HCT116 (cell line): ENCODE data around the gene PHGDH. TPM values are rescaled to one million over a fixed set of nuclear protein-coding genes. Genes with fewer than 3 reads are reported as not detected.

Experiments used
- ATAC-seq: fragments of 200-7000 bp; cut with Tn5 transposase; 2 replicates; pipeline ENCODE4 v1.9.1; 2020; ENCODE audit warnings: mild to moderate bottlenecking, moderate library complexity
- BruUV-seq: library from RNA; stranded (reverse); fragments of 400-500 nt; replicated peaks from 2 replicates; lab custom pipeline; 2021; lab: Mats Ljungman, UMichigan
- CTCF ChIA-PET: fragments of 300-600 bp; sonication (Branson Sonifier 250); formaldehyde crosslinking; loops from one replicate; lab custom pipeline; 2021; ENCODE audit warnings: antibody characterized with exemption; lab: Charles Lee
- POLR2A ChIA-PET: fragments of 300-600, 350-600 bp; sonication (Branson Sonifier 250); formaldehyde crosslinking; loops from one replicate; lab custom pipeline; 2021; ENCODE audit warnings: antibody characterized with exemption; lab: Charles Lee
- RAD21 ChIA-PET, 2 experiments: fragments of 300-600 bp; sonication (Branson Sonifier 250); formaldehyde crosslinking; loops; one replicate each; lab custom pipeline; 2023; ENCODE audit warnings: low total read pairs in 2 of 2; ENCODE audit not compliant: uncharacterized antibody in 2 of 2, unreplicated experiment in 2 of 2, low non-redundant PET in 1 of 2; lab: Charles Lee
- DNase-seq: peaks from one replicate; pipeline ENCODE4 v3.0.0-alpha.2; 2010; ENCODE audit warnings: low read depth, low spot score
- H2AFZ ChIP-seq: fragments of 200-600 bp; shearing (Covaris generic), sonication (generic); 2 replicates; pipeline ENCODE4 v1.6.1; 2017; ENCODE audit warnings: low read depth, mixed run types, mixed read lengths, antibody characterized with exemption, low read length; ENCODE audit not compliant: poor library complexity, severe bottlenecking
- H3K27ac ChIP-seq: 2 replicates; pipeline ENCODE4 v1.5.1; 2012; ENCODE audit warnings: low read depth, low read length
- H3K27me3 ChIP-seq: fragments of 200-600 bp; sonication (generic); 2 replicates; pipeline ENCODE4 v1.6.1; 2016; ENCODE audit warnings: mixed run types, low read length, mixed read lengths; ENCODE audit not compliant: insufficient read depth
- H3K36me3 ChIP-seq, 2 experiments: fragments of 200-500 bp in 1 of 2; fragments of 200-600 bp in 1 of 2; sonication (Bioruptor generic) in 1 of 2; sonication (generic) in 1 of 2; 2 replicates each; pipeline versions ENCODE4 v1.5.1 to v1.6.1; 2014 to 2016; ENCODE audit warnings: low read length in 2 of 2, inconsistent platforms in 1 of 2, mixed read lengths in 1 of 2, mixed run types in 1 of 2; ENCODE audit not compliant: insufficient read depth in 2 of 2, control insufficient read depth in 1 of 2
- H3K4me1 ChIP-seq, 2 experiments: fragments of 200-600 bp in 1 of 2; sonication (generic) in 1 of 2; 2 replicates each; pipeline versions ENCODE4 v1.5.1 to v1.6.1; 2012 to 2017; ENCODE audit warnings: low read length in 2 of 2, inconsistent platforms in 1 of 2, mild to moderate bottlenecking in 1 of 2, mixed read lengths in 1 of 2, mixed run types in 1 of 2, moderate library complexity in 1 of 2; ENCODE audit not compliant: insufficient read depth in 2 of 2, control insufficient read depth in 1 of 2
- H3K4me2 ChIP-seq: fragments of 200-600 bp; sonication (generic); 2 replicates; pipeline ENCODE4 v1.6.1; 2017; ENCODE audit warnings: mixed run types, low read length, mixed read lengths
- H3K4me3 ChIP-seq, 2 experiments: fragments of 200-600 bp in 1 of 2; sonication (generic) in 1 of 2; replicated peaks in 1 of 2; 2 replicates each; pipeline ENCODE4 v1.5.1; 2011 to 2016; ENCODE audit warnings: low read length in 2 of 2, control low read depth in 1 of 2, low read depth in 1 of 2, mild to moderate bottlenecking in 1 of 2, mixed read lengths in 1 of 2, mixed run types in 1 of 2
- H3K79me2 ChIP-seq: fragments of 200-600 bp; sonication (generic); 2 replicates; pipeline ENCODE4 v1.6.1; 2017; ENCODE audit warnings: mild to moderate bottlenecking, mixed run types, low read length, moderate library complexity, mixed read lengths; ENCODE audit not compliant: insufficient read depth
- H3K9ac ChIP-seq: fragments of 200-600 bp; sonication (generic); 2 replicates; pipeline ENCODE4 v1.6.1; 2016; ENCODE audit warnings: low read length, mixed read lengths
- H3K9me2 ChIP-seq: fragments of 200-600 bp; sonication (generic), shearing (Covaris generic); 2 replicates; pipeline ENCODE4 v1.6.1; 2017; ENCODE audit warnings: mixed run types, mild to moderate bottlenecking, moderate library complexity; ENCODE audit not compliant: insufficient read depth
- H3K9me3 ChIP-seq, 2 experiments: fragments of 200-500 bp in 1 of 2; fragments of 200-600 bp in 1 of 2; sonication (Bioruptor generic) in 1 of 2; sonication (generic) in 1 of 2; 2 replicates each; pipeline ENCODE4 v1.6.1; 2014 to 2017; ENCODE audit warnings: low read length in 2 of 2, mixed read lengths in 2 of 2, inconsistent platforms in 1 of 2, low read depth in 1 of 2, mild to moderate bottlenecking in 1 of 2, mixed run types in 1 of 2, moderate library complexity in 1 of 2; ENCODE audit not compliant: control insufficient read depth in 1 of 2, insufficient read depth in 1 of 2
- H4K20me1 ChIP-seq: fragments of 200-600 bp; sonication (generic), shearing (Covaris generic); 2 replicates; pipeline ENCODE4 v1.6.1; 2017; ENCODE audit warnings: mixed run types, mild to moderate bottlenecking, moderate library complexity; ENCODE audit not compliant: insufficient read depth
- CBX3 ChIP-seq: IDR thresholded peaks from 2 replicates; pipeline ENCODE4 v1.6.1; 2012; ENCODE audit warnings: low read depth
- CEBPB ChIP-seq: IDR thresholded peaks from 2 replicates; pipeline ENCODE4 v1.6.1; 2012; ENCODE audit warnings: low read depth
- POLR2A ChIP-seq: IDR thresholded peaks from 2 replicates; pipeline ENCODE4 v1.7.0; 2011; ENCODE audit warnings: borderline replicate concordance; ENCODE audit not compliant: insufficient read depth, insufficient read length; ENCODE audit errors: extremely low read depth
- POLR2AphosphoS5 ChIP-seq: IDR thresholded peaks from 2 replicates; pipeline ENCODE4 v1.6.1; 2011; ENCODE audit warnings: mild to moderate bottlenecking, low read depth, low read length, moderate library complexity
- RAD21 ChIP-seq: IDR thresholded peaks from 2 replicates; pipeline ENCODE4 v1.6.1; 2012; ENCODE audit warnings: low read depth, mild to moderate bottlenecking
- ZNF274 ChIP-seq: fragments of 200-500 bp; sonication (Bioruptor generic); IDR thresholded peaks from 2 replicates; pipeline ENCODE4 v1.6.1; 2014; ENCODE audit warnings: mild to moderate bottlenecking, low read depth, low read length, inconsistent platforms
- intact Hi-C: fragments of 100-400 bp; cut with micrococcal nuclease; formaldehyde crosslinking; loops from 2 replicates; pipeline ENCODE4 v1.10.0; 2022
- total RNA-seq: library from RNA; stranded (reverse); gene quantifications from one replicate; pipeline ENCODE4 v1.2.1, GENCODE V29; 2021; ENCODE audit not compliant: unreplicated experiment
- TF ChIP-seq, protein P1 (sequence below), 3 experiments: fragments of 200-600 bp in 1 of 3; sonication (generic) in 1 of 3; IDR thresholded peaks in 2 of 3; conservative IDR thresholded peaks in 1 of 3; 2 replicates each; pipeline ENCODE4 v1.5.1; 2012 to 2017; ENCODE audit warnings: low read depth in 2 of 3, low read length in 2 of 3, antibody characterized with exemption in 1 of 3, borderline replicate concordance in 1 of 3, control low read depth in 1 of 3, mild to moderate bottlenecking in 1 of 3, mixed read lengths in 1 of 3, mixed run types in 1 of 3, moderate library complexity in 1 of 3; ENCODE audit not compliant: insufficient read depth in 1 of 3

PHGDH gene
- total RNA-seq, 1 experiment from 2014 or later = 187 TPM

- BruUV-seq = no TSS peak
Observed at GRCh38 chr1:119674835-119675289, 36.9 kb upstream of the PHGDH start.

More at GRCh38 chr1:119674835-119675289, 36.9 kb upstream of the PHGDH start:
- no peaks in the 10 kb centered on the region for H3K9me2 ChIP-seq
- H3K4me2 ChIP-seq = peak overlapping the region; percentile 73
- ChIA-PET POLR2A (interaction anchor here (1.0 to 1.4 kb wide), 3 partner anchors 18 to 37 kb away, joined by 3 to 4 read pairs (median 3); partner anchors contain the start of genes PHGDH and ZNF697), RAD21 (interaction anchor here (0.6 to 1.6 kb wide), 5 partner anchors 60 to 63 kb away, joined by 3 to 4 read pairs (median 3); no protein-coding TSS in a partner anchor), CTCF (interaction anchor here (0.7 to 4.6 kb wide), 23 partner anchors 9 to 302 kb away, joined by 3 to 69 read pairs (median 7); partner anchors contain the start of genes PHGDH and ZNF697)
- peak overlapping the region; percentile 26; the same call in 1 of the 2 replicates for H3K27ac ChIP-seq
- H3K9ac ChIP-seq = peak overlapping the region; percentile 37
- H3K79me2 ChIP-seq = no peaks in the 10 kb centered on the region
- intact Hi-C loops = loop anchor here (1.0 to 10.0 kb wide), 4 partner anchors 27 to 388 kb away; partner anchors contain the start of gene ZNF697
- H3K4me3 ChIP-seq = peak overlapping the region; percentile 32 to 49; a peak in 3 of 4 replicates
- peak; percentile 68 for ATAC-seq
- DNase-seq = peak; percentile 68
- peaks cover 10 to 25% of the 10 kb centered on the region in 2 experiments for H3K4me1 ChIP-seq
- TF ChIP-seq, protein P1, sequence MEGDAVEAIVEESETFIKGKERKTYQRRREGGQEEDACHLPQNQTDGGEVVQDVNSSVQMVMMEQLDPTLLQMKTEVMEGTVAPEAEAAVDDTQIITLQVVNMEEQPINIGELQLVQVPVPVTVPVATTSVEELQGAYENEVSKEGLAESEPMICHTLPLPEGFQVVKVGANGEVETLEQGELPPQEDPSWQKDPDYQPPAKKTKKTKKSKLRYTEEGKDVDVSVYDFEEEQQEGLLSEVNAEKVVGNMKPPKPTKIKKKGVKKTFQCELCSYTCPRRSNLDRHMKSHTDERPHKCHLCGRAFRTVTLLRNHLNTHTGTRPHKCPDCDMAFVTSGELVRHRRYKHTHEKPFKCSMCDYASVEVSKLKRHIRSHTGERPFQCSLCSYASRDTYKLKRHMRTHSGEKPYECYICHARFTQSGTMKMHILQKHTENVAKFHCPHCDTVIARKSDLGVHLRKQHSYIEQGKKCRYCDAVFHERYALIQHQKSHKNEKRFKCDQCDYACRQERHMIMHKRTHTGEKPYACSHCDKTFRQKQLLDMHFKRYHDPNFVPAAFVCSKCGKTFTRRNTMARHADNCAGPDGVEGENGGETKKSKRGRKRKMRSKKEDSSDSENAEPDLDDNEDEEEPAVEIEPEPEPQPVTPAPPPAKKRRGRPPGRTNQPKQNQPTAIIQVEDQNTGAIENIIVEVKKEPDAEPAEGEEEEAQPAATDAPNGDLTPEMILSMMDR (IDR thresholded peaks at IDR 0.05 in 2 of 3, conservative IDR thresholded peaks at IDR 0.05 in 1 of 3; ENCODE audit: borderline replicate concordance in 1 of 3, insufficient read depth in 1 of 3, low read depth in 2 of 3, low read length in 2 of 3) = peak; percentile 71 to 88 (median 80)
- TF ChIP-seq RAD21 (peak; percentile 33), ZNF274 (no peak), POLR2AphosphoS5 (no peak), CBX3 (no peak; the same call in 1 of the 2 replicates), CEBPB (0 out of 2 replicates have a peak, but pooled peaks have one; percentile 30), POLR2A (no peak)
- TF ChIP-seq, all 23 proteins: peak for 3
- H2AFZ ChIP-seq = peak overlapping the region; percentile 92
- H3K27me3 ChIP-seq = no peaks in the 10 kb centered on the region
- no peaks in the 10 kb centered on the region for H3K9me3 ChIP-seq
- no peaks in the 10 kb centered on the region for H3K36me3 ChIP-seq
- H4K20me1 ChIP-seq = no peaks in the 10 kb centered on the region
